ENCODE measurements around the gene SLC35F1.

The SLC35F1 gene

GRCh38 chr6:118103381-118104146 lies 196.5 kb downstream of the SLC35F1 start:
- FAIRE-seq (no peak), DNase-seq (ENCODE audit: low spot score) (no peak)

- no peak for DNase-seq (ENCODE audit: low spot score)
- no peak for FAIRE-seq
Measured at GRCh38 chr6:118122161-118122725, 215.2 kb downstream of the SLC35F1 start.

- DNase-seq (ENCODE audit: low spot score) (no peak), FAIRE-seq (no peak)
Measured at GRCh38 chr6:118122801-118123200, 215.7 kb downstream of the SLC35F1 start.

GRCh38 chr6:118123503-118124037 lies 216.5 kb downstream of the SLC35F1 start:
- FAIRE-seq (no peak), DNase-seq (ENCODE audit: low spot score) (no peak)

- FAIRE-seq (no peak), DNase-seq (ENCODE audit: low spot score) (no peak)
Measured at GRCh38 chr6:118124851-118125250, 217.8 kb downstream of the SLC35F1 start.

- DNase-seq (ENCODE audit: low spot score) (no peak), FAIRE-seq (no peak)
Measured at GRCh38 chr6:118128755-118129154, 221.7 kb downstream of the SLC35F1 start.

GRCh38 chr6:118134206-118134605 lies 227.1 kb downstream of the SLC35F1 start:
- DNase-seq (ENCODE audit: low spot score) (no peak), FAIRE-seq (no peak)

- DNase-seq (ENCODE audit: low spot score) = no peak
- no peak for FAIRE-seq
Measured at GRCh38 chr6:118134736-118135135, 227.7 kb downstream of the SLC35F1 start.

- no peak for FAIRE-seq
- DNase-seq (ENCODE audit: low spot score) = no peak
Measured at GRCh38 chr6:118135371-118135770, 228.3 kb downstream of the SLC35F1 start.

- FAIRE-seq (no peak), DNase-seq (ENCODE audit: low spot score) (no peak)
Measured at GRCh38 chr6:118141211-118141610, 234.1 kb downstream of the SLC35F1 start.

GRCh38 chr6:118146584-118146983 lies 239.5 kb downstream of the SLC35F1 start:
- FAIRE-seq = no peak
- no peak for DNase-seq (ENCODE audit: low spot score)

GRCh38 chr6:118147511-118147910 lies 240.4 kb downstream of the SLC35F1 start:
- FAIRE-seq = no peak

GRCh38 chr6:118148561-118148960 lies 241.5 kb downstream of the SLC35F1 start:
- FAIRE-seq = no peak
- DNase-seq (ENCODE audit: low spot score) = no peak

More at GRCh38 chr6:118147511-118147910, 240.4 kb downstream of the SLC35F1 start:
- DNase-seq (ENCODE audit: low spot score) = no peak

GRCh38 chr6:118152524-118152923 lies 245.5 kb downstream of the SLC35F1 start:
- FAIRE-seq (no peak), DNase-seq (ENCODE audit: low spot score) (no peak)

- FAIRE-seq (no peak), DNase-seq (ENCODE audit: low spot score) (no peak)
Measured at GRCh38 chr6:118161343-118161742, 254.3 kb downstream of the SLC35F1 start.

- FAIRE-seq = no peak
- DNase-seq (ENCODE audit: low spot score) = no peak
Measured at GRCh38 chr6:118163542-118163941, 256.5 kb downstream of the SLC35F1 start.

GRCh38 chr6:118165500-118165899 lies 258.4 kb downstream of the SLC35F1 start:
- no peak for FAIRE-seq
- no peak for DNase-seq (ENCODE audit: low spot score)

- no peak for DNase-seq (ENCODE audit: low spot score)
- FAIRE-seq = no peak
Measured at GRCh38 chr6:118168421-118168820, 261.4 kb downstream of the SLC35F1 start.

- FAIRE-seq = no peak
Measured at GRCh38 chr6:118171852-118172251, 264.8 kb downstream of the SLC35F1 start.

GRCh38 chr6:118174071-118174470 lies 267.0 kb downstream of the SLC35F1 start:
- no peak for DNase-seq (ENCODE audit: low spot score)
- FAIRE-seq = no peak

More at GRCh38 chr6:118171852-118172251, 264.8 kb downstream of the SLC35F1 start:
- no peak for DNase-seq (ENCODE audit: low spot score)

GRCh38 chr6:118177720-118178119 lies 270.7 kb downstream of the SLC35F1 start:
- no peak for FAIRE-seq
- DNase-seq (ENCODE audit: low spot score) = no peak

- no peak for FAIRE-seq
Measured at GRCh38 chr6:118179048-118179447, 272.0 kb downstream of the SLC35F1 start.

More at GRCh38 chr6:118179048-118179447, 272.0 kb downstream of the SLC35F1 start:
- no peak for DNase-seq (ENCODE audit: low spot score)
